Trophoblast cell (in vitro differentiated cells and primary cell): ENCODE measurements around the gene RAB4B.
"Not testable (repeated sequence)": the region's sequence is repeated elsewhere in the genome, so short reads cannot be mapped to it uniquely, and the experiment has no call there.

Experiments used
- DNase-seq, 2 donors: peaks; one replicate each; pipeline ENCODE4 v3.0.0-alpha.2; 2016
- H2AFZ ChIP-seq: 2 replicates; pipeline ENCODE4 v1.6.1; 2013; ENCODE audit warnings: low read length, moderate library complexity, mild to moderate bottlenecking; ENCODE audit not compliant: insufficient read depth, poor library complexity
- H2AK5ac ChIP-seq: 2 replicates; pipeline ENCODE4 v1.6.1; 2013; ENCODE audit warnings: mild to moderate bottlenecking, low read length
- H2BK120ac ChIP-seq: 2 replicates; pipeline ENCODE4 v1.6.1; 2013; ENCODE audit warnings: low read length, mild to moderate bottlenecking, moderate library complexity; ENCODE audit not compliant: insufficient read depth, poor library complexity
- H2BK12ac ChIP-seq: 2 replicates; pipeline ENCODE4 v1.6.1; 2013; ENCODE audit warnings: mild to moderate bottlenecking, low read length, moderate library complexity
- H2BK5ac ChIP-seq: 2 replicates; pipeline ENCODE4 v1.6.1; 2013; ENCODE audit warnings: low read length, low read depth, moderate library complexity, mild to moderate bottlenecking; ENCODE audit not compliant: poor library complexity
- H3K14ac ChIP-seq: 2 replicates; pipeline ENCODE4 v1.6.1; 2013; ENCODE audit warnings: mild to moderate bottlenecking, low read length
- H3K18ac ChIP-seq: 2 replicates; pipeline ENCODE4 v1.6.1; 2013; ENCODE audit warnings: mild to moderate bottlenecking, low read length
- H3K23ac ChIP-seq: 2 replicates; pipeline ENCODE4 v1.6.1; 2013; ENCODE audit warnings: low read length
- H3K27ac ChIP-seq: 2 replicates; pipeline ENCODE4 v1.5.1; 2013; ENCODE audit warnings: low read depth, mild to moderate bottlenecking, inconsistent platforms, low read length, moderate library complexity
- H3K27me3 ChIP-seq: 2 replicates; pipeline ENCODE4 v1.6.1; 2013; ENCODE audit warnings: inconsistent platforms, mild to moderate bottlenecking, low read length, moderate library complexity; ENCODE audit not compliant: insufficient read depth
- H3K36me3 ChIP-seq, 2 experiments: 1 replicate in 1 of 2; 2 replicates in 1 of 2; pipeline ENCODE4 v1.6.1; 2013; ENCODE audit warnings: low read length in 2 of 2, mild to moderate bottlenecking in 2 of 2, moderate library complexity in 1 of 2; ENCODE audit not compliant: insufficient read depth in 2 of 2, control insufficient read depth in 1 of 2
- H3K4ac ChIP-seq: 2 replicates; pipeline ENCODE4 v1.6.1; 2013; ENCODE audit warnings: low read depth, mild to moderate bottlenecking, low read length, moderate library complexity
- H3K4me1 ChIP-seq, 2 experiments: 1 replicate in 1 of 2; 2 replicates in 1 of 2; pipeline ENCODE4 v1.6.1; 2013; ENCODE audit warnings: low read length in 2 of 2, mild to moderate bottlenecking in 2 of 2, moderate library complexity in 1 of 2; ENCODE audit not compliant: insufficient read depth in 2 of 2, control insufficient read depth in 1 of 2
- H3K4me2 ChIP-seq: 2 replicates; pipeline ENCODE4 v1.6.1; 2013; ENCODE audit warnings: inconsistent platforms, mild to moderate bottlenecking, low read length, moderate library complexity
- H3K4me3 ChIP-seq: 2 replicates; pipeline ENCODE4 v1.5.1; 2013; ENCODE audit warnings: mild to moderate bottlenecking, low read depth, low read length, inconsistent platforms
- H3K79me1 ChIP-seq: one replicate; pipeline ENCODE4 v1.6.1; 2013; ENCODE audit warnings: low read length
- H3K79me2 ChIP-seq: 2 replicates; pipeline ENCODE4 v1.6.1; 2013; ENCODE audit warnings: low read length, mild to moderate bottlenecking; ENCODE audit not compliant: control insufficient read depth, insufficient read depth, poor library complexity
- H3K9ac ChIP-seq: 2 replicates; pipeline ENCODE4 v1.6.1; 2013; ENCODE audit warnings: mild to moderate bottlenecking, low read length
- H3K9me3 ChIP-seq: 2 replicates; pipeline ENCODE4 v1.6.1; 2013; ENCODE audit warnings: low read depth, mild to moderate bottlenecking, control low read depth, inconsistent platforms, low read length; ENCODE audit not compliant: insufficient read depth
- H4K12ac ChIP-seq: 2 replicates; pipeline ENCODE4 v1.6.1; 2013; ENCODE audit warnings: low read depth, mild to moderate bottlenecking, low read length, moderate library complexity
- H4K8ac ChIP-seq: 2 replicates; pipeline ENCODE4 v1.6.1; 2013; ENCODE audit warnings: low read depth, mild to moderate bottlenecking, low read length, moderate library complexity
- H4K91ac ChIP-seq: one replicate; pipeline ENCODE4 v1.6.1; 2013; ENCODE audit warnings: low read depth, mild to moderate bottlenecking, low read length, moderate library complexity
- WGBS: extraction: QIAGEN DNeasy Blood & Tissue Kit; methylation state at CpG from one replicate; pipeline ENCODE4 v1.1.7; 2013; ENCODE audit warnings: missing lambda C conversion rate; ENCODE audit not compliant: insufficient read length, insufficient coverage; ENCODE audit errors: extremely low coverage; 5-methylcytosine and 5-hydroxymethylcytosine counted together

The RAB4B gene

DNA sequence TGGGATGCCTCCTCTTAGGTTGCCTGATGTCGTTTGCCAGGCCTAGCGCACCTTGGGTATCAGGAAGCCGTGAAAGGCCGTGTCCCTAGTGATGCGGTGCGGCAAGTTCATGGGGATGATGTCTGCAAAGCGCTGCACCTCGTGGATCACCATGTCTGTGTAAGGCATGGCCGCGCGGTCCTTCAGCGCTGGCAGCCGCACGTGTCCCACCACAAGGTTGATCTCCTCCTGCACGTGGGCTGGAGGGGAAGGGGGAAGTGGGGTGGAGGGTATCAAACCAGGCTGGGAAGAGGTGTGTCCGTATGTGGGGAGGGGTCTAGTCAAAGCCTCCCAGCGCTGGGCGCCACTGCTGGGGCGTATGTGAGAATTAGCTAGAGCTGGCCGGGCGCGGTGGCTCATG is 44.1 kb downstream of the RAB4B start:
- no peak overlapping the region for H2AFZ ChIP-seq
- peak overlapping the region; percentile 47 for H2AK5ac ChIP-seq
- peaks cover 3% of the 10 kb centered on the region for H3K79me1 ChIP-seq
- no peak overlapping the region for H3K27ac ChIP-seq
- no peak overlapping the region for H3K14ac ChIP-seq
- no peak overlapping the region for H2BK12ac ChIP-seq
- H3K4ac ChIP-seq, result no peak overlapping the region
- H3K4me1 ChIP-seq, result peaks cover 12 to 16% of the 10 kb centered on the region in 2 experiments
- no peak overlapping the region for H3K4me2 ChIP-seq
- DNase-seq, result no peak
- H3K9ac ChIP-seq, result no peak overlapping the region
- no peaks in the 10 kb centered on the region for H3K27me3 ChIP-seq
- no peak overlapping the region for H4K8ac ChIP-seq
- H3K36me3 ChIP-seq, result peaks cover 0 to 2% of the 10 kb centered on the region in 2 experiments
- WGBS, result no CpG with 5 or more reads among the region's 22 CpGs
- no peaks in the 10 kb centered on the region for H3K9me3 ChIP-seq
- H3K18ac ChIP-seq, result no peak overlapping the region
- H3K79me2 ChIP-seq, result no peaks in the 10 kb centered on the region
- no peak overlapping the region for H3K23ac ChIP-seq
- H4K91ac ChIP-seq, result no peak overlapping the region
- H3K4me3 ChIP-seq, result no peak overlapping the region
- no peak overlapping the region for H2BK5ac ChIP-seq
- H2BK120ac ChIP-seq, result peak overlapping the region; percentile 7
- H4K12ac ChIP-seq, result no peak overlapping the region

DNA sequence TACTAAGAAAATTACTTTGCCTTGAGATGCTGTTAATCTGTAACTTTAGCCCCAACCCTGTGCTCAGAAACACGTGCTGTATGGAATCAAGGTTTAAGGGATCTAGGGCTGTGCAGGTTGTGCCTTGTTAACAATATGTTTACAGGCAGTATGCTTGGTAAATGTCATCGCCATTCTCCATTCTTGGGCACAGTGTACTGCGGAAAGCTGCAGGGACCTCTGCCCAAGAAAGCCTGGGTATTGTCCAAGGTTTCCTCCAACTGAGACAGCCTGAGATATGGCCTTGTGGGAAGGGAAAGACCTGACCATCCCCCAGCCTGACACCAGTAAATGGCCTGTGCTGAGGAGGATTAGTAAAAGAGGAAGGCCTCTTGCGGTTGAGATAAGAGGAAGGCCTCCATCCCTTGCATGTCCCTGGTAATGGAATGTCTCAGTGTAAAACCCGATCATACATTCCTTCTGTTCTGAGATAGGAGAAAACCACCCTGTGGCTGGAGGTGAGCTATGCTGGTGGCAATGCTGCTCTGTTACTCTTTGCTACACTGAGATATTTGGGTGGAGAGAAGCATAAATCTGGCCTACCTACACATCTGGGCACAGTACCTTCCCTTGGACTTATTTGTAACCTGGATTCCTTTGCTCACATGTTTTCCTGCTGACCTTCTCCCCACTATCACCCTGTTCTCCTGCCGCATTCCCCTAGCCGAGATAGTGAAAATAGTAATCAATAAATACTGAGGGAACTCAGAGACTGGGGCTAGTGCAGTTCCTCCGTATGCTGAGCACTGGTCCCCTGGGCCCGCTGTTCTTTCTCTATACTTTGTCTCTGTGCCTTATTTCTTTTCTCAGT is 44.9 kb downstream of the RAB4B start:
- H3K79me1 ChIP-seq, H3K4me2 ChIP-seq, H2AK5ac ChIP-seq, H3K9me3 ChIP-seq, H3K14ac ChIP-seq, H3K18ac ChIP-seq, H4K91ac ChIP-seq, H3K36me3 ChIP-seq, H3K9ac ChIP-seq, H4K12ac ChIP-seq, H3K4ac ChIP-seq, H2BK120ac ChIP-seq, H3K27me3 ChIP-seq, H3K79me2 ChIP-seq, H2AFZ ChIP-seq, H3K23ac ChIP-seq, H3K4me3 ChIP-seq, H2BK12ac ChIP-seq: not testable (repeated sequence)
- DNase-seq, result peak; percentile 70 to 86
- Histone ChIP-seq H3K4me1 (peaks cover 12 to 16% of the 10 kb centered on the region in 2 experiments), H2BK5ac (peak overlapping the region; percentile 19), H3K27ac (peak overlapping the region; percentile 49), H4K8ac (peak overlapping the region; percentile 23)
- WGBS, result no CpG with 5 or more reads among the region's 9 CpGs

DNA sequence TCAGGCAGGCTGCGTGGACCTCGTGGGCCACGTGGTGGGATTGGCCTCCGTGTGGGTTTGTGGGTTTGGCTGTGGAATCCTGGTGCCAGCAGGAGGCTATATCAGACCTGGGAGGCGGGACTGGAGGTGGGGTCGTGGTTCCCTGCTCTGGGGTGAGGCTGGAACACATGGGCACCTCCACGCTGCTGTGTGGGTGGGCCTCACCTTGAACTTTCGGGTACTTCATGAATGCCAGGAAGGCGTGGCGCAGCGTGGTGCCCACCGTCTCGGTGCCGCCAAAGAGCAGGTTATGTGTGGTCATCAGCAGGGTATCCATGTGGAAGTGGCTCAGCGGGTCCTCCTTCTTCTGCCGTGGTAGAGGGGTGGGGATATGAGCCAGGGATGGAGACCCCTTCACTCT is 46.9 kb downstream of the RAB4B start:
- H3K79me2 ChIP-seq, H2AFZ ChIP-seq, DNase-seq, H3K4me3 ChIP-seq, H3K27me3 ChIP-seq, H4K8ac ChIP-seq, H4K12ac ChIP-seq, H2BK5ac ChIP-seq, H3K36me3 ChIP-seq, H4K91ac ChIP-seq, H3K27ac ChIP-seq, H3K9ac ChIP-seq, H3K23ac ChIP-seq, H3K4me2 ChIP-seq, H3K4ac ChIP-seq, H3K9me3 ChIP-seq, H3K14ac ChIP-seq, H2BK120ac ChIP-seq, H2BK12ac ChIP-seq, H3K79me1 ChIP-seq, H2AK5ac ChIP-seq, H3K18ac ChIP-seq: not testable (repeated sequence)
- H3K4me1 ChIP-seq, result peaks cover 8 to 16% of the 10 kb centered on the region in 2 experiments
- WGBS, result no CpG with 5 or more reads among the region's 16 CpGs

GRCh38 chr19:40825460-40826095 is 47.5 kb downstream of the RAB4B start:
- not testable (repeated sequence) for H4K12ac ChIP-seq, H3K4me3 ChIP-seq, H2AFZ ChIP-seq, DNase-seq, H2BK120ac ChIP-seq, H3K4me2 ChIP-seq, H3K9ac ChIP-seq, H4K8ac ChIP-seq, H3K27me3 ChIP-seq, H3K79me1 ChIP-seq, H3K23ac ChIP-seq, H2BK5ac ChIP-seq, H3K36me3 ChIP-seq, H3K18ac ChIP-seq, H4K91ac ChIP-seq, H3K79me2 ChIP-seq, H3K9me3 ChIP-seq, H2AK5ac ChIP-seq, H3K14ac ChIP-seq, H2BK12ac ChIP-seq, H3K27ac ChIP-seq, H3K4ac ChIP-seq
- peaks cover 8 to 16% of the 10 kb centered on the region in 2 experiments for H3K4me1 ChIP-seq
- no CpG with 5 or more reads among the region's 6 CpGs for WGBS
